GM12872 (cell line): ENCODE results near the gene PANK4.

ENCODE experiments used
- TF ChIP-seq, protein P1 (sequence below): IDR thresholded peaks from 3 replicates; pipeline ENCODE4 v1.5.1; 2011; ENCODE audit warnings: low read depth, mild to moderate bottlenecking, low read length, moderate library complexity; ENCODE audit not compliant: insufficient read depth

Gene PANK4

DNA sequence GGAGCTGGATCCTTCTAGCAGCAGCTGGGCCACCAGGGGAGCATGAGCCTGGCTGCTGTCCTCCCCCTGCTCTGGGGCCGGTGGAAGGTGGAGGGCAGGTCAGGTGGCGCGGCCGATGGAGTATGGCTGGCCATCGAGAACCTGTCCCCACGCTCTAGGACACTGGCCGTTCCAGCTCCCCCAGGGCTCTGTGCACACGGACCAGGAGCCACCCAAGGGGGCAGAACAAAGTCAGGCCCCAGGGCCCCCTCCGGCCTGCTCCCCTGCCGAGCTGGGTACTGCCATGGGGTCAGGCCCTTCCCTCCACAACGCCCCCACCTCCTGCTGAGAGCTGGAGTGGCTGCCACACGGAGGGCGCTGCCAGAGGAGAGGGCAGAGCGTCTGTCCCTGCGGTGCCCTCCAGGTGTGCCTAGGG is 54.8 kb downstream of the PANK4 start:
- TF ChIP-seq, protein P1, sequence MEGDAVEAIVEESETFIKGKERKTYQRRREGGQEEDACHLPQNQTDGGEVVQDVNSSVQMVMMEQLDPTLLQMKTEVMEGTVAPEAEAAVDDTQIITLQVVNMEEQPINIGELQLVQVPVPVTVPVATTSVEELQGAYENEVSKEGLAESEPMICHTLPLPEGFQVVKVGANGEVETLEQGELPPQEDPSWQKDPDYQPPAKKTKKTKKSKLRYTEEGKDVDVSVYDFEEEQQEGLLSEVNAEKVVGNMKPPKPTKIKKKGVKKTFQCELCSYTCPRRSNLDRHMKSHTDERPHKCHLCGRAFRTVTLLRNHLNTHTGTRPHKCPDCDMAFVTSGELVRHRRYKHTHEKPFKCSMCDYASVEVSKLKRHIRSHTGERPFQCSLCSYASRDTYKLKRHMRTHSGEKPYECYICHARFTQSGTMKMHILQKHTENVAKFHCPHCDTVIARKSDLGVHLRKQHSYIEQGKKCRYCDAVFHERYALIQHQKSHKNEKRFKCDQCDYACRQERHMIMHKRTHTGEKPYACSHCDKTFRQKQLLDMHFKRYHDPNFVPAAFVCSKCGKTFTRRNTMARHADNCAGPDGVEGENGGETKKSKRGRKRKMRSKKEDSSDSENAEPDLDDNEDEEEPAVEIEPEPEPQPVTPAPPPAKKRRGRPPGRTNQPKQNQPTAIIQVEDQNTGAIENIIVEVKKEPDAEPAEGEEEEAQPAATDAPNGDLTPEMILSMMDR, result no peak

- TF ChIP-seq, protein P1, result no peak
These were observed 55.3 kb downstream of the PANK4 start for GRCh38 chr1:2471159-2471471.

DNA sequence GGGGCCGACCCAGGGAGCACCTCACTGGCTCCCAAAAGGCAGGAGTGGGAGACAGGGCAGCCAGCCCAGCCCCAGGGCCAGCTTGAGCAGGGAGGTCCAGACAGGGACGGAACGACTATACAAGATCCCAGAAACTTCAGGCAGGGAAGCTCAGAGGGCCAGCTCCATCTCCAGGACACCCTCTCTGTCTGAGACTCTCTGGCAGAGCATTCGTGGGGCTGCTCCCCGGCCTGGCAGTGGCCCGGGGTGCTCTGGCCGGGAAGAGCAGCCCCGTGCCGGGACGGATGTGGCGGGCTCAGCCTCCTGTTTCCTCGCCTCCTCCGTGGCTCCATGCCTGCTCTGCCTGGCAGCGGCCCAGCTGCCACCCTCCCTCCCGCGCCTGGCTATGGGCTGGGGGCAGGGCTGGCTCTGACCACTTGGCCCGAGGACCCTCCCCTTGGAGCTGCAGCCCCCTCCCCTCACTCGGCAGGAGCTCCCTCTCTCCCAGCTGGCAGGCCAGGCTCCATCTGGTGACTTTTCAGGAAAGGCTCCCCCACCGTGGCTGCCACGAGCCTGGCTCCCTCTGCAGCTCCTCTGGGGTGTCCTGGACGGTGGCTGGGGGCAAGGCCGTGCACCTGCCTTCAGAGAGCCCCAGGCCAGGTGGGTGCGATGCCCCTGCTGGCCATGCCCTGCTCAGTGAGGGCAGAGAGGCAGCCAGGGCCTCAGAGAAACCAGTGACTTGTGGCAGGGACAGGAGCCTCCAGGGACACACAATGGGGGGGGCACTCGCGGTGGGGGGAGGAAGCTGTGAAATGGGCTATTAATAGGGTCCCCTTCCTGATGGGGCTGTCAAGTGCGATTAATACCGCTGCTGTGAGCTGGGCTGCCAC is 55.9 kb downstream of the PANK4 start:
- TF ChIP-seq, protein P1, result no peak

DNA sequence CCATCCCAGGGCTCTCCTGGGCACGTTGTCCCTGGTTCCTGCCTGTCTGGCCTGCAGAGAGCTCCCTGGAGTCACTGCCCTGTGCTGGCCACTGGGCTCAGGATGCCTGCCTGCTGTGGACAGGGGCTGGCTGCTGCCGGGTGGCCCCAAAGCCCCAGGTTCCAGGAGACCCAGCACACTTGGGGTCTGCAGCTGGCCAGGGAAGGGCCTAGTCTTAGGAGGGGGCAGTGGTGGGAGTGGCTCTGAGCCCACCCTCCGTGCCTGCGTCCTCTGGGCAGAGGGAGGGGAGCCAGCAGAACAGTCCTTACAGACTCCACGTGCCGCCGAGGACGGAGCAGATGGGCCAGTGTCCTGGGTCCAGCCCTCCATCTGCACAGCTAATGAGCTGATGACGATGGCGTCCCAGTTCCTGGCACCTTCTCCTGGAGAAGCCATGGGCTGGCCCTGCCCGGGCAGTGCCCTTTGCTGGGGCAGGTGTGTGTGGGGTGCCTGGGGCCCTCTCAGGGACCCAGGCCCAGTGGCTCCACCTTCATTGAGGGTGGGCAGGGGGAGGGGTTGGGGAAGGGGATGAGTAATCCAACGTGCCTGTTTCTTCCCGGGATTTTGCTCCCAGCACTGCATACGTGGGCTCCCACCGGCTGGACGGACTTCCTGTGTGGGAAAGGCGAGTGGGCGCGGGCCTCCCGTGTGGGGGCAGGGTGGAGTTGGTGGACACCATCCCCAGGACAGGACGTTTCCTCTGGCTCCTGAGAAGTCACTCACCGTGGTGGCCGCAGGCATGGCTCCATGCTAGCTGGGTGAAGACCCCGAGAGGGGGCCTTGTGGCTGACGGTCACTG is 57.1 kb downstream of the PANK4 start:
- TF ChIP-seq, protein P1, result no peak

- TF ChIP-seq, protein P1, result no peak
These were observed 57.9 kb downstream of the PANK4 start for GRCh38 chr1:2468540-2468939.

- TF ChIP-seq, protein P1, result no peak
These were observed 58.3 kb downstream of the PANK4 start for GRCh38 chr1:2468041-2468472.

- TF ChIP-seq, protein P1, result no peak
These were observed 59.3 kb downstream of the PANK4 start for GRCh38 chr1:2466958-2467554.
